GM21423 (cell line): ENCODE measurements around the gene CMBL.

Experiments
- ATAC-seq: cut with Tn5 transposase; IDR thresholded peaks from one replicate; pipeline ENCODE4 v1.9.1; 2021; ENCODE audit warnings: mild to moderate bottlenecking, moderate library complexity; ENCODE audit not compliant: unreplicated experiment

Gene CMBL

GRCh38 chr5:10333154-10334006 is 25.7 kb upstream of the CMBL start:
- peak; percentile 65 for ATAC-seq

GRCh38 chr5:10332301-10332700 is 24.6 kb upstream of the CMBL start:
- no peak for ATAC-seq

GRCh38 chr5:10331341-10331796 is 23.7 kb upstream of the CMBL start:
- ATAC-seq = no peak

GRCh38 chr5:10330511-10331230 is 23.0 kb upstream of the CMBL start:
- no peak for ATAC-seq

- no peak for ATAC-seq
Observed at GRCh38 chr5:10329820-10330481, 22.2 kb upstream of the CMBL start.

- ATAC-seq = no peak
Observed at GRCh38 chr5:10329446-10329819, 21.7 kb upstream of the CMBL start.

GRCh38 chr5:10328323-10328722 is 20.6 kb upstream of the CMBL start:
- ATAC-seq = no peak

- ATAC-seq = no peak
Observed at GRCh38 chr5:10324518-10325370, 17.0 kb upstream of the CMBL start.

- no peak for ATAC-seq
Observed at GRCh38 chr5:10323588-10324488, 16.1 kb upstream of the CMBL start.

- ATAC-seq = no peak
Observed at GRCh38 chr5:10321882-10322281, 14.2 kb upstream of the CMBL start.

GRCh38 chr5:10320793-10321192 is 13.1 kb upstream of the CMBL start:
- ATAC-seq = no peak

GRCh38 chr5:10319202-10319851 is 11.6 kb upstream of the CMBL start:
- no peak for ATAC-seq

GRCh38 chr5:10317825-10318682 is 10.4 kb upstream of the CMBL start:
- ATAC-seq = peak; percentile 86

- no peak for ATAC-seq
Observed at GRCh38 chr5:10315824-10316509, 8.3 kb upstream of the CMBL start.

GRCh38 chr5:10315201-10315600 is 7.5 kb upstream of the CMBL start:
- no peak for ATAC-seq

- no peak for ATAC-seq
Observed at GRCh38 chr5:10311595-10312425, 4.1 kb upstream of the CMBL start.
